A549 (cell line): ENCODE data around the gene MSANTD1. TPM values are rescaled to one million over a fixed set of nuclear protein-coding genes. Genes with fewer than 3 reads are reported as not detected.

Experiments used
- ATAC-seq, 2 experiments: fragments of 200-7000 bp in 1 of 2; fragments of >200 bp in 1 of 2; cut with Nextera tagmentation in 1 of 2; cut with Tn5 transposase in 1 of 2; 3 replicates each; pipeline versions ENCODE4 v1.8.0 to v1.9.1; 2018 to 2020; ENCODE audit warnings: mild to moderate bottlenecking in 1 of 2, moderate library complexity in 1 of 2
- CTCF ChIA-PET: fragments of 300-600 bp; sonication (Branson Sonifier 250); formaldehyde crosslinking; extraction: SDS; loops from one replicate; lab custom pipeline; 2021; ENCODE audit warnings: antibody characterized with exemption, inconsistent platforms; lab: Yijun Ruan, JAX
- POLR2A ChIA-PET: fragments of 350-600 bp; formaldehyde crosslinking; extraction: SDS; loops from one replicate; lab custom pipeline; 2021; ENCODE audit warnings: antibody characterized with exemption, inconsistent platforms; lab: Yijun Ruan, JAX
- DNase-seq, 2 experiments: peaks; one replicate each; pipeline versions ENCODE4 v3.0.0 to v3.0.0-alpha.2; 2011 to 2016; ENCODE audit warnings: low read depth in 1 of 2, low spot score in 1 of 2
- FAIRE-seq: peaks from 2 replicates; lab custom pipeline; 2011; peaks lifted over from hg19 to GRCh38; lab: Jason Lieb, UNC
- H3K27ac ChIP-seq, 2 experiments: fragments of >200 bp; sonication (Bioruptor Twin); formaldehyde crosslinking; 3 replicates each; pipeline ENCODE4 v1.5.1; 2016 to 2017
- H3K4me1 ChIP-seq: fragments of >200 bp; sonication (Bioruptor Twin); formaldehyde crosslinking; 3 replicates; pipeline ENCODE4 v1.6.1; 2016
- H3K4me2 ChIP-seq: fragments of >200 bp; sonication (Bioruptor Twin); formaldehyde crosslinking; 3 replicates; pipeline ENCODE4 v1.6.1; 2016
- H3K4me3 ChIP-seq: fragments of >200 bp; sonication (Bioruptor Twin); formaldehyde crosslinking; 3 replicates; pipeline ENCODE4 v1.5.1; 2016
- H3K9me3 ChIP-seq: fragments of >200 bp; sonication (Bioruptor Twin); formaldehyde crosslinking; 3 replicates; pipeline ENCODE4 v1.6.1; 2016
- BCL3 ChIP-seq: fragments of >200 bp; sonication (Bioruptor Twin); formaldehyde crosslinking; IDR thresholded peaks from 3 replicates; pipeline ENCODE4 v1.6.1; 2016
- CBX2 ChIP-seq: fragments of 200-600 bp; sonication (generic); IDR thresholded peaks from 2 replicates; pipeline ENCODE4 v1.6.1; 2016; ENCODE audit warnings: low read depth, mild to moderate bottlenecking, borderline replicate concordance
- CBX8 ChIP-seq: fragments of 200-600 bp; sonication (generic); IDR thresholded peaks from 2 replicates; pipeline ENCODE4 v1.6.1; 2016
- CEBPB ChIP-seq, 2 experiments: fragments of >200 bp in 1 of 2; sonication (Bioruptor Twin) in 1 of 2; formaldehyde crosslinking in 1 of 2; IDR thresholded peaks; 2 replicates each; pipeline ENCODE4 v1.6.1; 2012 to 2016
- EHF ChIP-seq: fragments of 250-450 bp; sonication (Bioruptor Pico); IDR thresholded peaks from 2 replicates; pipeline ENCODE4 v1.5.0; 2020; ENCODE audit warnings: mild to moderate bottlenecking
- EHMT2 ChIP-seq: fragments of 200-600 bp; sonication (generic); IDR thresholded peaks from 2 replicates; pipeline ENCODE4 v1.6.1; 2016; ENCODE audit warnings: antibody characterized with exemption, low read depth, mild to moderate bottlenecking, moderate library complexity
- EP300 ChIP-seq, 2 experiments: fragments of >200 bp; sonication (Bioruptor Twin); formaldehyde crosslinking; IDR thresholded peaks; 2 replicates in 1 of 2; 3 replicates in 1 of 2; pipeline ENCODE4 v1.6.1; 2016 to 2017
- FOSB ChIP-seq: fragments of 250-450 bp; sonication (Bioruptor Pico); IDR thresholded peaks from 2 replicates; pipeline ENCODE4 v1.5.0; 2020; ENCODE audit warnings: mild to moderate bottlenecking, moderate library complexity
- FOSL2 ChIP-seq, 2 experiments: fragments of 450-650 bp in 1 of 2; fragments of >200 bp in 1 of 2; sonication (Bioruptor Twin) in 1 of 2; formaldehyde crosslinking; IDR thresholded peaks; 2 replicates each; pipeline versions ENCODE4 v1.5.0 to v1.6.1; 2016 to 2020; ENCODE audit warnings: mild to moderate bottlenecking in 1 of 2, moderate library complexity in 1 of 2
- GATA3 ChIP-seq: IDR thresholded peaks from 2 replicates; pipeline ENCODE4 v1.6.1; 2012; ENCODE audit warnings: borderline replicate concordance
- HDAC2 ChIP-seq: fragments of 200-600 bp; sonication (generic); IDR thresholded peaks from 2 replicates; pipeline ENCODE4 v1.6.1; 2016
- HMGXB4 ChIP-seq: fragments of 250-450 bp; sonication (Bioruptor Pico); IDR thresholded peaks from 2 replicates; pipeline ENCODE4 v1.5.0; 2021; ENCODE audit warnings: mild to moderate bottlenecking, moderate library complexity, borderline replicate concordance
- HOXA7 ChIP-seq: fragments of 250-450 bp; sonication (Bioruptor Pico); IDR thresholded peaks from 2 replicates; pipeline ENCODE4 v1.5.0; 2020; ENCODE audit warnings: mild to moderate bottlenecking, moderate library complexity
- PHF8 ChIP-seq: fragments of 200-600 bp; sonication (generic); IDR thresholded peaks from 2 replicates; pipeline ENCODE4 v1.6.1; 2016; ENCODE audit warnings: low read depth, mild to moderate bottlenecking, antibody characterized with exemption, moderate library complexity, borderline replicate concordance
- RAD21 ChIP-seq, 2 experiments: fragments of >200 bp in 1 of 2; sonication (Bioruptor Twin) in 1 of 2; formaldehyde crosslinking in 1 of 2; IDR thresholded peaks in 1 of 2; conservative IDR thresholded peaks in 1 of 2; 2 replicates in 1 of 2; 3 replicates in 1 of 2; pipeline ENCODE4 v1.6.1; 2012 to 2018; ENCODE audit warnings: inconsistent platforms in 1 of 2
- RCOR1 ChIP-seq: fragments of 150-350 bp; IDR thresholded peaks from 2 replicates; pipeline ENCODE4 v1.6.1; 2014; ENCODE audit warnings: antibody characterized with exemption, low read length, low read depth
- RNF2 ChIP-seq: fragments of 200-600 bp; sonication (generic); IDR thresholded peaks from 2 replicates; pipeline ENCODE4 v1.6.1; 2016; ENCODE audit warnings: low read depth, mild to moderate bottlenecking, antibody characterized with exemption, moderate library complexity, borderline replicate concordance
- SMC3 ChIP-seq: fragments of >200 bp; sonication (Bioruptor Twin); formaldehyde crosslinking; IDR thresholded peaks from 3 replicates; pipeline ENCODE4 v1.6.1; 2018; ENCODE audit warnings: inconsistent platforms
- TFCP2L1 ChIP-seq: fragments of 250-450 bp; sonication (Bioruptor Pico); IDR thresholded peaks from 2 replicates; pipeline ENCODE4 v1.5.0; 2021; ENCODE audit warnings: mild to moderate bottlenecking
- ZFP36 ChIP-seq: fragments of 450-650 bp; IDR thresholded peaks from 2 replicates; pipeline ENCODE4 v1.6.1; 2014; ENCODE audit warnings: borderline replicate concordance; ENCODE audit not compliant: partially characterized antibody
- WGBS: methylation state at CpG from one replicate; pipeline ENCODE4 v1.1.6; 2017; ENCODE audit errors: missing lambda C conversion rate; 5-methylcytosine and 5-hydroxymethylcytosine counted together
- polyA plus RNA-seq, 4 experiments: library from polyadenylated mRNA; depleted of rRNA in 3 of 4; stranded (reverse); fragments of >200 nt; fragmentation: RNase III in 1 of 4; extraction: RNeasy Plus Mini Kit Qiagen cat#74134 plus additional on column Dnase treatment in 1 of 4; gene quantifications; 2 replicates in 3 of 4; 3 replicates in 1 of 4; pipeline ENCODE4 v1.2.3, GENCODE V29; 2011 to 2017
- TF ChIP-seq, protein P1 (sequence below): fragments of >200 bp; sonication (Bioruptor Twin); formaldehyde crosslinking; IDR thresholded peaks from 2 replicates; pipeline ENCODE4 v1.6.1; 2016
- TF ChIP-seq, protein P2 (sequence below): fragments of 250-450 bp; sonication (Bioruptor Pico); IDR thresholded peaks from 2 replicates; pipeline ENCODE4 v1.5.0; 2020; ENCODE audit warnings: low read depth, mild to moderate bottlenecking, moderate library complexity
- TF ChIP-seq, protein P3 (sequence below): IDR thresholded peaks from 2 replicates; pipeline ENCODE4 v1.6.1; 2012; ENCODE audit warnings: low read depth, borderline replicate concordance
- TF ChIP-seq, protein P4 (sequence below): fragments of 450-650 bp; IDR thresholded peaks from 2 replicates; pipeline ENCODE4 v1.6.1; 2014; ENCODE audit warnings: antibody characterized with exemption

MSANTD1 gene
- polyA plus RNA-seq, 2 of the 4 experiments (the other 2 are of a cell fraction) = 0.08 to 0.12 TPM

DNA sequence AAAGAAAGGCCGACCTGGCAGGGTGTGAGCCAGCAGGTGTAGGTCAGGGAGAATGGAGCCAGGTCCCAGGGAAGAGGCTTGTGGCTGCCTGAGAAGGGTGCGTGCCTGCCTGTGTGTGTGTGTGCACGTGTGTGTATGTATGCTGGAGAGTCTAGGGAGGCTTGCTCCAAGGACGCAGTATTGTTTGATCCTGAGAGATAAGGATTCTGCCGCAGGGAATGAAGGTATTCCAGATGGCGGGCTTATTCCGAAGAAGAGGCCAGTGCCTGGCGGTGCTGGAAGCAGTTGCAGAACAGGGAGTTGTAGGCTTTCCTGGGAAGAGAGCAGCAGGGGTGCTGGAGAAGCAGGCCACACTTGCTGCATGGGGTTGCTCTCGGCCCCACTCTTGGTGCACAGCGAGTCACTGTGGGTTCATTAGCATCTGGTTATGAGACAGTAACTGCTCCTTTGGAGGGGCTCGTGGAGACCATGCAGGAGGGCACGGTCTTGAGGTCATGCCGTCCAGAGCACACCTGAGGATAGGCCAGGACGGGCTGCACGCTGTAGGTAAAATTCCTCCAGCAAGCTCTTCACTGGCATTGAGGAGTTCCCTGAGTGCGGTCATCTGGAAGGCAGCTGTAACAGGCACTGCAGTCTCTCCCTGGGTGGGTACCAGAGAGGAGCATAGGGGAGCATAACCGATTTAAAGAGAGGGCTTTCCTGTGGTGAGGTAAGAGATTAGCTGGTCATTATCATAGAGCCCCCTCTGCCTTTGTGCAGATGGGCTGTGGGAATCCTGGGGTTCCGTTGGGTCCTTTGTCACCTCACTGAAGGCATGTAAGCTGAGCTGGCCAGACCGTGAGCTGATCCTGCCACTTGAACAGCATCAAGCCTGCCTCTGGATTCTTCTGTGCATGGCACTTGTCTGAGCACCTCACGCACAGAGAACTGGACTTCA, 29.9 kb upstream of the MSANTD1 start:
- H3K4me3 ChIP-seq = no peak overlapping the region
- WGBS = 89% methylated on average over 15 of the region's 20 CpGs
- CTCF ChIA-PET = interaction anchor here (0.8 to 1.0 kb wide), 3 partner anchors 10 to 83 kb away, joined by 3 read pairs; no protein-coding TSS in a partner anchor
- ATAC-seq (no peak), DNase-seq (no peak), FAIRE-seq (no peak)
- no peak overlapping the region for H3K4me2 ChIP-seq
- no peaks in the 10 kb centered on the region for H3K4me1 ChIP-seq
- no peaks in the 10 kb centered on the region for H3K9me3 ChIP-seq
- no peak overlapping the region for H3K27ac ChIP-seq
- POLR2A ChIA-PET = no interaction called here
- TF ChIP-seq EP300 (IDR thresholded peaks at IDR 0.05) = no peak

DNA sequence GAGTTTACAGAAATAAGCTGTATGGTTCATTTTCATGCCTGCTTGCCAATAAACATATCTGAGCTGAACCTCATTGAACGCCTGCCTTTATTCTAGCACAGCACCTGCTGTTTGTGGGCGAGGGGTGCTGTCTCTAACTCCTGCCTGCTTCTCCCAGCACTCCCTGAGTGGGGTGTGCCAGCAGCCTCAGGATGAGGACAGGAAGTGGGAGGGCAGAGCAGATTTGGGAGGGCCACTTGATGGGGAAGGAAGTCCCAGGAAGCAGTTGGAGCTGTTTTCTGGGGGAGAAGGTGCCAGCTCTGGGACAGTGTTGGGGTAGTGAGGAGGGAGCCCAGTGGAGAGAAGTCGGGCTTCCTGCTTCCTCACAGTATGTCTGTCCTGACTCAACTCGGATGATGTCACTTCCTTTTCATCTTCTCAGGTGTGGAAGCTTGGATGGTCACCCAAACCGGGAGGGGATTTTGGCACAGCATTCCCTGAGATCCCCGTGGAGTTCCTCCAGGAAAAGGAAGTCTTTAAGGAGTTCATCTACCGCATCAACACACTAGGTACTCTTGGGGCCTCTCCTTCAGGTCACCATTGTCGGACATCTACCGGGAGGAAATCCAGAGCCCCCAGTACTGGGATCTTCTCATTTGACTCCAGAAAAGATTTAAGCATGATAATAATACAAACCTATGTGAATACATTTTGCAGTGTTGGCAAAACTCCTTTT, 29.0 kb upstream of the MSANTD1 start:
- ATAC-seq = no peak
- no peak overlapping the region for H3K27ac ChIP-seq
- POLR2A ChIA-PET = no interaction called here
- no peak overlapping the region for H3K4me3 ChIP-seq
- no peak for DNase-seq
- H3K4me2 ChIP-seq = no peak overlapping the region
- H3K9me3 ChIP-seq = no peaks in the 10 kb centered on the region
- 87% methylated on average over 9 of the region's 9 CpGs for WGBS
- TF ChIP-seq HOXA7 (CRISPR knock-in tag) (no peak), CEBPB (IDR thresholded peaks at IDR 0.05) (no peak), HMGXB4 (CRISPR knock-in tag) (no peak), TFCP2L1 (CRISPR knock-in tag) (no peak), FOSL2 (IDR thresholded peaks at IDR 0.05) (no peak), FOSL2 (CRISPR knock-in tag; IDR thresholded peaks at IDR 0.05) (no peak), GATA3 (no peak)
- TF ChIP-seq, protein P1, sequence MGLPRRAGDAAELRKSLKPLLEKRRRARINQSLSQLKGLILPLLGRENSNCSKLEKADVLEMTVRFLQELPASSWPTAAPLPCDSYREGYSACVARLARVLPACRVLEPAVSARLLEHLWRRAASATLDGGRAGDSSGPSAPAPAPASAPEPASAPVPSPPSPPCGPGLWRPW = no peak
- CTCF ChIA-PET = interaction anchor here (0.8 to 1.0 kb wide), 2 partner anchors 11 to 84 kb away, joined by 3 read pairs; no protein-coding TSS in a partner anchor
- no peak for FAIRE-seq
- no peaks in the 10 kb centered on the region for H3K4me1 ChIP-seq

DNA sequence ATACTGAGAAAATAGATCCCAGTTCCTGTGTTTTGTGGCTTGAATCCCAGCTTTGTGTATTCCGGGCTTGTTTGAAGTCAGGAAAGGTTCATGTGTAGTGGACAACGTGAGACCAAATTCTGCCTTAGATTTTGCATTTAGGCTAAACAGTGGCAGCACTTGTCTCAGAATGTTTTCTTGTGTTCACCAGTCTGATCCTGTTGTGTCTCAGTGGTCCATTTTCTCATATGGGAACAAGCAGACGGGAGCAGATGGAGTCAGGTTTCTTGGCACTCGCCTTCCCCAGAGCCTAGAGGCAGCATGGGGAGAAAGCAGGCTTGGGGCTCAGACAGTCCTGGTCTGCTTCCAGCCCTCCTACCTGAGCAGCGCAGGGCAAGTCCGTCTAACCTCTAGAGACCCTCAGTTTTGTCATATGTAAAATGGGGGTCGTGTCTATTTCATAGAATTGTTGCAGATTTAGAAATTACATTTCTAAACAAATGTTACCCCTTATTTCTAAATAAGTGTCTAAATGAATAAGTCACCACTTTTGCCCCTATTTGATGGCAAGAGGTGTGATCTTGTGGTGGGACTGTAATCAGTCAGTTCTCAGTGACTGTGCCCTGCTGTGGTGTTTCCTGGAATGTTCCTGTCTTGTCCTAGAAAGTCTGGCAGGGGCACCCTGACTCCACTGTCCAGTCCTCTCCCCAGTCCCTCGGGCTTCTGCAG, 28.3 kb upstream of the MSANTD1 start:
- ChIA-PET POLR2A (no interaction called here), CTCF (no interaction called here)
- FAIRE-seq = no peak
- ATAC-seq = no peak
- WGBS = 82% methylated on average over 8 of the region's 8 CpGs
- Histone ChIP-seq H3K27ac (no peak overlapping the region), H3K4me1 (no peaks in the 10 kb centered on the region), H3K9me3 (no peaks in the 10 kb centered on the region), H3K4me2 (no peak overlapping the region)
- no peak for DNase-seq
- TF ChIP-seq CBX8 = no peak
- TF ChIP-seq RNF2 = no peak
- TF ChIP-seq FOSB (CRISPR knock-in tag) = no peak
- TF ChIP-seq RAD21 (conservative IDR thresholded peaks at IDR 0.05 in 1 of 2, IDR thresholded peaks at IDR 0.05 in 1 of 2) = no peak
- no peak for TF ChIP-seq HDAC2
- TF ChIP-seq EHF (CRISPR knock-in tag) = no peak
- no peak for TF ChIP-seq SMC3
- TF ChIP-seq PHF8 = no peak
- TF ChIP-seq, protein P2, sequence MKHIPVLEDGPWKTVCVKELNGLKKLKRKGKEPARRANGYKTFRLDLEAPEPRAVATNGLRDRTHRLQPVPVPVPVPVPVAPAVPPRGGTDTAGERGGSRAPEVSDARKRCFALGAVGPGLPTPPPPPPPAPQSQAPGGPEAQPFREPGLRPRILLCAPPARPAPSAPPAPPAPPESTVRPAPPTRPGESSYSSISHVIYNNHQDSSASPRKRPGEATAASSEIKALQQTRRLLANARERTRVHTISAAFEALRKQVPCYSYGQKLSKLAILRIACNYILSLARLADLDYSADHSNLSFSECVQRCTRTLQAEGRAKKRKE (CRISPR knock-in tag) = no peak
- no peak for TF ChIP-seq EP300 (IDR thresholded peaks at IDR 0.05)
- TF ChIP-seq RCOR1 = no peak
- TF ChIP-seq, protein P3, sequence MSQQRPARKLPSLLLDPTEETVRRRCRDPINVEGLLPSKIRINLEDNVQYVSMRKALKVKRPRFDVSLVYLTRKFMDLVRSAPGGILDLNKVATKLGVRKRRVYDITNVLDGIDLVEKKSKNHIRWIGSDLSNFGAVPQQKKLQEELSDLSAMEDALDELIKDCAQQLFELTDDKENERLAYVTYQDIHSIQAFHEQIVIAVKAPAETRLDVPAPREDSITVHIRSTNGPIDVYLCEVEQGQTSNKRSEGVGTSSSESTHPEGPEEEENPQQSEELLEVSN = no peak
- TF ChIP-seq EHMT2 = no peak
- TF ChIP-seq, protein P4, sequence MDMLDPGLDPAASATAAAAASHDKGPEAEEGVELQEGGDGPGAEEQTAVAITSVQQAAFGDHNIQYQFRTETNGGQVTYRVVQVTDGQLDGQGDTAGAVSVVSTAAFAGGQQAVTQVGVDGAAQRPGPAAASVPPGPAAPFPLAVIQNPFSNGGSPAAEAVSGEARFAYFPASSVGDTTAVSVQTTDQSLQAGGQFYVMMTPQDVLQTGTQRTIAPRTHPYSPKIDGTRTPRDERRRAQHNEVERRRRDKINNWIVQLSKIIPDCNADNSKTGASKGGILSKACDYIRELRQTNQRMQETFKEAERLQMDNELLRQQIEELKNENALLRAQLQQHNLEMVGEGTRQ = no peak
- TF ChIP-seq ZFP36 = no peak
- TF ChIP-seq CBX2 = no peak
- no peak for TF ChIP-seq BCL3
- TF ChIP-seq, all 56 proteins: peak for 0
- H3K4me3 ChIP-seq = no peak overlapping the region
